Neural progenitor cell (in vitro differentiated cells): ENCODE results near the gene ELAVL3.

Source experiments
- CTCF ChIP-seq: fragments of 200-600 bp; sonication (generic); IDR thresholded peaks from 2 replicates; pipeline ENCODE4 v1.5.1; 2017; ENCODE audit warnings: antibody characterized with exemption, mild to moderate bottlenecking
- EZH2 ChIP-seq: fragments of 200-600 bp; sonication (generic); IDR thresholded peaks from 2 replicates; pipeline ENCODE4 v1.6.1; 2017; ENCODE audit warnings: antibody characterized with exemption, mild to moderate bottlenecking, moderate library complexity
- EZH2phosphoT487 ChIP-seq: fragments of 200-600 bp; sonication (generic); IDR thresholded peaks from 2 replicates; pipeline ENCODE4 v1.6.1; 2017; ENCODE audit warnings: antibody characterized with exemption

GRCh38 chr19:11465600-11465999, 15.2 kb downstream of the ELAVL3 start:
- TF ChIP-seq EZH2: no peak
- TF ChIP-seq CTCF: no peak
- TF ChIP-seq EZH2phosphoT487: no peak
